GM21515 (cell line): ENCODE results near the gene JMJD8.

Experiments used
- ATAC-seq: cut with Tn5 transposase; IDR thresholded peaks from one replicate; pipeline ENCODE4 v1.9.1; 2021; ENCODE audit not compliant: unreplicated experiment

The JMJD8 gene, protein sequence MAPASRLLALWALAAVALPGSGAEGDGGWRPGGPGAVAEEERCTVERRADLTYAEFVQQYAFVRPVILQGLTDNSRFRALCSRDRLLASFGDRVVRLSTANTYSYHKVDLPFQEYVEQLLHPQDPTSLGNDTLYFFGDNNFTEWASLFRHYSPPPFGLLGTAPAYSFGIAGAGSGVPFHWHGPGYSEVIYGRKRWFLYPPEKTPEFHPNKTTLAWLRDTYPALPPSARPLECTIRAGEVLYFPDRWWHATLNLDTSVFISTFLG

DNA sequence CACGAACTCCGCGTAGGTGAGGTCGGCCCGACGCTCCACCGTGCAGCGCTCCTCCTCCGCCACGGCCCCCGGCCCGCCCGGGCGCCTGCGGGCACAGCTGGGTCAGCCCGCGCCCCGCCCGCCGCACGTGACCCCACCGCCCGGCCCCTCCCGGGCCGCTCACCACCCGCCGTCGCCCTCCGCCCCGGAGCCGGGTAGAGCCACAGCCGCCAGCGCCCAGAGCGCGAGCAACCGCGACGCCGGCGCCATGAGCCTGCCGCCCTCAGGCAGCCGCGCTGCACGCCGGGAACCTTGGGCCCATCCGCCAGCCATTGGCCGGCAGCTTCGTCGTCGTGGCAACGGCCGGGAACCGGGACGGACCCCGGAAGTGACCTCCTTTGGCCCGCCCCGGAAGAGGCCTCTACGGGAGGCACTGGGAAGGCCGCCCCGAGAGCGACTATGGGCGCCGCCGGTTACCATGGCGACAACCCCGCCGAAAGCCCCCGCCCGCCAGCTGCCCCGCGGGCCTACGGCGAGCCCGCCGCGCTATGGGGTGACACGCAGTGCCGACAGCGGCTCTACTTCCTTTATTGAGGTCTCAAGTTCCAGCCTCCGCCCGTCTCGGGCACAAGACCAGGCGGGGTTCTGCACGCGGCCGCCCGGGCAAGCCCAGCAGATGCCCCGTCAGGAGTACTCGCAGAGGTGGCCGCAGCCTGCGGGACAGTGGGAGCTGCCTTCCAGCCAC is at the start of gene JMJD8:
JMJD8 (minus strand) TSS at position 264 of the 724 bp plus-strand sequence; CDS start at position 249, 15 bp downstream.
- ATAC-seq, result peak; percentile 46

DNA sequence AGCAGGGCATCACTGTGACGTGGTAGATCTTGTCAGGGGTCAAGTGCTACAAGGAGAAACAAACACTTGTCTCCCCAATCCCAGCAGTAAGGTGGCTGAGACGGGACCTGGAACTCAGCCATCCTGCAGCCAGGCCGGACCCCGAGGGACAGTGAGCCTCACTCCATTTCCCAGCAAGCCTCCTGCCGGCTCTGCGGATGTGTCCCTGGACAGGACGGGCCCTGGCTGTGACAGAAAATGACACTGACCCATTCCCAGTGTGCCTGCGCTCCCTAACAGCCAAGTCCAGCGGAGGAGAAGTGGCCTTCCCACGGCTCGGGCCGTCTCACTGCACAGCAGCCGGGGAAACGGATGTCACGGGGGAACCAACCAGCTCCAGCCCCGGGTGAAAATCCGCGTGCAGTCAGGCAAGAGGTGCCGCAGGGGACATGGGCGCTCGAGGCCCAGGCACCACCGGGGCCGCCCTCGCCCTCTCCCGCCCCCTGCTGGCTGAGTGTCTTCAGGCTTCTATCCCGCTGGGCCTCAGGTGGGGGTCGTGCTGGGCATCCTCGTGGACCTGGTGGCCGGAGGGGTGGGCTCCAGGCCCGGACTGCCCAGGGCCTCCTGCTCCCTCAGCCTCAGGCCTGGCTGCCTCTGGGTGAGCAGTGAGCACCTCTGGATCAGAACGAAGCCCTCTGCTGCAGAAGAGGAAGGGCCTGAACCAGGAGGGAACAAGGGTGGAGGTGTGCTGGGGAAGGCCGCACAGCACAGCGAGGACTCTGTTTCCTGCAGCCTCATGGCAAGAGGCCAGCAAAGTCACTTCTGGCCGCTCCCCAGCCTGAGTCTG is 49.5 kb upstream of the JMJD8 start:
- no peak for ATAC-seq

DNA sequence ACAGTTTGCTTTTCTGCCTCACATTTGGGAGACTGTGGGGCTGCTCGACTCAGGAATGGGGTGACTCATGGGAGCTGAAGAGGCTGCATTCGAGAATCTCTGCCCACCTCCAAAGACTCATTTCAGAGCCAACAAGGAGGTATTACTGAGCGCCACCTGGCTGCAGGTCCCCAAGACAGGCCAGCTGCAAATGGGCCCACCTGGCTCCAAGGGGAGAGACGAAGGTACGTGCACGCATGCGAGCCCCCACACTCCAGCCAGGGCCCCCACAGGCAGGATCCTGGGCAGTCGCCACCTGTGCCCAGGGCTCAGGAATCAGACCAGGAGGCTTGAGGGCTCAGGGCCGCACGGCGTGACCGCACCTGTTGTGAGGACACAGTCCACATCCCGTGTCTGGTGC is 48.8 kb upstream of the JMJD8 start:
- ATAC-seq, result no peak

DNA sequence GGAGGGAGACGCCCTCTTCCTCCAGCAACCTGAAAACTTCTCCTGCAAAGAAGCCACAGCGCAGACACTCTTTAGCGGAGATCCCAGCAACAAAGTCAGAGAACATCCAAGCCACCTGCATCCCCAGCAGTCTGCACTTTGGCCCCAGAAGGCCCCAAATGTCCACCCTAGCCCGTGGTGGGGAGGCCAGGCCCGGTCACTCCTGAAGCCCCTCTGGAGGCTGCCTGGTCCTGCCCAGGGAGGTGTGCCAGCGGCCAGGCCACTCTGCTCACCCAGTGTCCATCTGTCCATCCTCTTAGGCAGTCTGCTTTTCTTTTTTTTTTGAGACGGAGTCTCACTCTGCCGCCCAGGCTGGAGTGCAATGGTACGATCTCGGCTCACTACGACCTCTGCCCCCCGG is 48.2 kb upstream of the JMJD8 start:
- ATAC-seq, result no peak

DNA sequence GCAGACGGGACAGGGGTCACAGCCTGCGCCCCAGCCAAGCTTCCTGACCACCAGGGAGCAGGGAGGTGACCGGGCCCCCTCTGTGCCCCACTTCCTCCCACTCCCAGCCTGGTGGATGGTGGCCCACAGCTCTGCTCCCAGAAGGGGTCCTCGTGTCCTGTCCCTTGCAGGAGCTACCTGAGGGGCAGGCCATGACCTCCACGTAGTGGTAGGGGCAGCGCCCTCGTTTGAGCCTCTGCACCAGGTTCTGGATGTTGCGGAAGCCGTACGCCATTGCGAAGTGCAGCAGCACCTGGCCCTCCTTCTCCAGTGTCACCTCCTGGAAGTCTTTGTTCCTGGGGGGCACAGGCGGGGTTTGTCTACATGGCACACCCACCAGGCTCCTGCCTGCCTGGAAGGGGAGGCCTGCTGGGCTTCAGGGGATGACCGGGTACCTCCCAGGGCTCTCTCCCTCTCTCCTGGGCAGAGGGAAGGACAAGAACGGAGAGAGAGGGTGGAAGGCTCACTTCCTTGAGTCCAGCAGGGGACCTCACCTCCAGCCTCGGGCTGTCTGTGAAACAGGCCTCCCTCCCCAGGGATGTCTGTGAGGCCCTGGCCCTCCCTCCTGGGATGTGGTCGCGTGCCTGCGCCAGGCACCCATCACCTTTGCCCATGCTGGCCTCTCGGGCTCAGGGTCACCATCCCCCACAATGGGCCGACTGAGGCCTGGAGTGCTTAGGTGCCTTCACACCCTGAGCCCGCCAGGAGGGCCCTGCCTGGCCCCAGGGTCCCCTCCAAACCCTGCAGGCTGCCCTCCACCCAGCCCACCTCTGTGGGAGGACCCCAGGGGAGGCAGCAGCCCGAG is 46.8 kb upstream of the JMJD8 start:
- ATAC-seq, result no peak

DNA sequence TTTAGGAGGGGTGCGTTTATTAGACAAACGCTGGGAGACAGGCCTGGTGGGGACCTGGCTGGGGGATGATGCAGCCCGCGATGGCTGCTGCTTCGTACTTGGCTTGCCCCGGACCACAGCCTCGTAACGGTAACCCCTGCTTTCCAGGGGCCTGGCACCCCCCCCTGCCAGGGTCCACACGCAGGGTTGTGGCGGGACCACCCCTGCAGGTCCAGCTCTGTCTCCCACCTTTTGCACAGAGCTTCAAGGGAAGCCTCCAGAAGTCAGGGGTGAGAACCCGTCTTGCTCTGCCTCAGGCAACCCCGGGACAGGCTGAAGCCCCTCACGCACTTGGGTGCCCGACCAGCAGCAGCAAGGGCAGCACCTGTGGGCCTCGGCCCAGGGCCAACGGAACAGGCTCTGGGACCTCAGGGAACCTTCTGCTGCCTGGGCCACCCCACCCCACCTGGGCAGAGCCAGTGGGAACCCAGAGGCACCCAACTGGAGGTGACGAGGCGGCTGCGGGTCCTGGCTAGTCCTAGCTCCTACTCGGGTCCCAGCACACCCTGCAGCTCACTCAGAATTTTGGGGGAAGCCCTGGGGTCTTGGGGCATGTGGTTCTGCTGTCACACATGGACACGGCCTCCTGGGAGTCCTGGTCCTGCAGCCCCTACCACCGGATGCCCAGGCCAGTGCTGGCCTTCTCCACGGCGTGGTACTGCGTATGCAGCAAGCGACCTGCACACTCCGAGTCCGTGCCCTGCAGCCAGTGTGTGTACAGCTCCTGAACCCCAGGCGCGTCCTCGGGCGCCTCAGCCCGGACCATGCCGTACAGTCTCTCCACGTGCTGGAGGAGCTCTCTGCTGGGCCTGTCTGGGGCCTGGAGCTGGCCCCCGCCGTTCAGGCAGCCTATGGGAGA is 45.9 kb upstream of the JMJD8 start:
- no peak for ATAC-seq

DNA sequence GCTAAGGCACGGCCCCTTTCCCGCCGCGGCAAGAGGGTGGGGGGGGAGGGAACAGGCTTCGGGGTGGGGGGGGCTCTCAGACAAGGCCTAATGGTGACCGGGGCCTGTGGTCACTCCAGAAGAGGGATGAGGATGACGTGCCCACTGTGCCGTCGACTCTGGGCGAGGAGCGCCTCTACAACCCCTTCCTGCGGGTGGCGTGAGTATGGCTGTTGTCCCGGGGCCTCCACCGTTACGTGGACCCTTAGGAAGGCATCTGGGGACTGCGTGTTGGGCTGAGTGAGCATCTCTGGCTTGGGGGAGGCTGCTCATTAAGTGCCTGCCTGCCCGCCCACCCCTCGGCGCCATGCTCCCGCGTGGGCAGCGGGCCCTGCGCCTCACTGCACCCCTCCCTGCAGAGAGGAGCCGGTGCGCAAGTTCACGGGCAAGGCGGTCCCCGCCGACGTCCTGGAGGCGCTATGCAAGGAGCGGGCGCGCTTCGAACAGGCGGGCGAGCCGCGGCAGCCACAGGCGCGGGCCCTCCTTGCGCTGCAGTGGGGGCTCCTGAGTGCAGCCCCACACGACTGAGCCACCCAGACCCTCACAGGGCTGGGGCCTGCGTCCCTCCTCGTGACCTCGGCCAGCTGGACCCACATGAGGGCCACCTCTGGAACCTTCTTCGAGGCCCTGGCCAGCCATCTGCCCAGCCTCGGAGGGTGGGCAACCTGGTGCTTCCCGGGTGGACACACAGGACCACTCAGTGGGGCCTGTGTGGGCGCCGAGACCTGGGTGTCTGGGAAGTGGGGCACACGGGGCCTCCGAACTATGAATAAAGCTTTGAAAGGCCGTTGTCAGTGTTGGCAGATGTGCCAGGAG is 45.0 kb upstream of the JMJD8 start:
- no peak for ATAC-seq

DNA sequence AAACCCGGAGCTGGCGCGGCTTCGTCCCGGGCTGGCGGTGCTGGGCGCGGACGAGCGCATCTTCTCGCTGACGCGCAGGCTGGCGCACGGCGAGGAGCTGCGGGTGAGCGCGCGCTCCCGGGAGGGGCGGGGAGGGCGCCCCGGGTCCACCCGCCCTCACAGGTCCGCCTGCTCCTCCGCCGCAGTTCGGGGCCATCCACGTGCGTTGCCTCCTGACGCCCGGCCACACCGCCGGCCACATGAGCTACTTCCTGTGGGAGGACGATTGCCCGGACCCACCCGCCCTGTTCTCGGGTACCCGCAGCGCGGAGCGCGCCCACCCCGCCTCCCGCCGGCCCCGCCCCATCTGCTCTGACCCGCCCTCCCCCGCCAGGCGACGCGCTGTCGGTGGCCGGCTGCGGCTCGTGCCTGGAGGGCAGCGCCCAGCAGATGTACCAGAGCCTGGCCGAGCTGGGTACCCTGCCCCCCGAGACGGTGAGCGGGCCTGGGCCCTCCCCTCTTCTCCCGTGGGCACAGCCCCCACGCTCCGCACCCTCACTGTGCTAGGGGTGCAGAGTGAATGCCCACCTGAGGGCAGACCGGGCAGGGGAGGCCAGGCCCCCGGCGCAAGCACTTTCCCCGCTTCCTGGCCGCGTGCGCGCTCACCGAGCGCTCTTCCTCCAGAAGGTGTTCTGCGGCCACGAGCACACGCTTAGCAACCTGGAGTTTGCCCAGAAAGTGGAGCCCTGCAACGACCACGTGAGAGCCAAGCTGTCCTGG is 44.2 kb upstream of the JMJD8 start:
- no peak for ATAC-seq

DNA sequence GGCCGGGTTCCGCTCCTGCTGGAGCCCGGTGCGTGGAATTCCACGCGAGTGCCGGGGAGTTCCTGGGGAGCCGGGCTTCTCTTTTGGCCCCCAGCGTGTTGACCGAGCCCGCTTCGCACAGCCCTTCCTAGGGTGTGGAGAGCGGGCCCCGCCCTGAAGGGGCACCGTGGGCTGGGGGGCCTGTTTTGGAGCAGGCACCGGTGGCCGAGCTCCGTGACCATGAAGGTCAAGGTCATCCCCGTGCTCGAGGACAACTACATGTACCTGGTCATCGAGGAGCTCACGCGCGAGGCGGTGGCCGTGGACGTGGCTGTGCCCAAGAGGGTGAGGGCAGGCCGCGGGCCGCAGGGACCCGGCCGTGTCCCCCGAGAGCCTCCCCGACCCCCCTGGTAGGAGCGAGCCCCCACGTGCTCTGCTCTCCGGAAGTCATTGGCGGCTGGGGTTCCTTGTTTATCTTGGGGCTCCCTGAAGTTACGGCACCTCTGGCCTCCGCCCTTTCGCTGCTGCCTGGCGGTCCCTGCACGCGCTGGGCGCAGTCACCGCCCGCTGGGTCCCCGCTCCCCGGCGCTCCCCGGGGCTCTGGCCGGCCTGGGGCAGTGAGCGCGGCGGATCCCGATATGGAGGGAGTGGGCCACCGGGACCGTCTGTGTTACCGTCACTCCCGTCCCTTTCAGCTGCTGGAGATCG is 43.3 kb upstream of the JMJD8 start:
- ATAC-seq, result no peak

DNA sequence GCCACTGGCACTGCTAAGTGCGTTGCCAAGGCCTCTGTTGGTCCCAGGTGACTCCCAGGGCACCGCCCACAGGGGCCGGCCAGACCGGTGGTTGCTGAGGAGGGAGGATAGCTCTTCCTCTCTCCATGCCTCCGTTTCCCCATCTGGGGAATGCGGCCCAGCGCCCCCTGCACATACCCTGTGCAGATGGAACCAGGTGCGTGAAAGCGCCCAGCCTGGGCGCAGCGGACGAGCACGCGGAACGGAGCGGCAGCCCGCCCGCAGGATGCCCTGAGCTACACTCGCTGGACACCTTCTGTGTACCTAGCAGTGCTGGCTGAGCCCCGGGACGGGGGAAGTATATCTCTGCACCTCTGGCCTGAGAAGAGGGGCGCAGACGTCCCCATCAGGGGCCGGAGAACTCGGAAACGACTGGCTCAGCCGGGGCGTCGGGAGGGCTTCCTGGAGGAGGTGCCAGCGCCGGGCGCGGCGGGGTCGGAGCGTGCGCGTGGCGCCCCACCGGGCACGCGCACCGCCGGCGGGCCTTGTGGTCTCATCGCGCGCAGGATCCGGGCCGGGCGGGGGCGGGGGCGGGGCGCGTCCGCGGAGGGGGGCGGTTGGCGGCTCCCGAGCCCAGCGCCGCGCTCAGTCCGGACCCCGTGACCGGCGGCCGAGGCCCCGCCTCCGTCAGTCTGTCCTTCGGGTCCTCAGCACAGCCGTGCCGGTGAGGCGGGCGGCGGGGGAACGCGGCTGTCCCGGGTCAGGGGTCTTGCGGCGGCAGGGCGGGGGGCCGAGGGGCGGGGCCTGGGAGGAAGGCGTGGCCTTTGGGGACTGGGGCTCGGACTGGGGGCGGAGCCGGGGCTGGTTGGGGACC is 42.5 kb upstream of the JMJD8 start, which contains the start of the genes CCDC78 and HAGHL:
CCDC78 (minus strand) TSS at position 6 of the 853 bp plus-strand sequence. CDS start 76 bp downstream, outside the sequence.
HAGHL (plus strand) TSS at position 669 of the 853 bp plus-strand sequence. CDS start 404 bp downstream, outside the sequence.
- ATAC-seq, result no peak

DNA sequence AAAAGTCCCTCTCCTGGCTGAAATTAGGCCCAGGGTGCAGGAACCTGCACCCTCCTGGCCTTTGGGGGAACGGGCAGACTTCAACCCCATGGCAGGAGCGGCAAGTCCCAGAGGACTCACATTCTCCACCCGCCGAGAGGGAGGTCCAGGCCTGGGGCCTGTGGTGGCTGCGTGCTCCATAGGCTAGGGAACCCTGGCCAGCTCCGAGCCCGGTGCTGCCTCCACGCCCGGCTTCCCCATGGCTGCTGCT is 42.0 kb upstream of the JMJD8 start:
- ATAC-seq, result no peak

DNA sequence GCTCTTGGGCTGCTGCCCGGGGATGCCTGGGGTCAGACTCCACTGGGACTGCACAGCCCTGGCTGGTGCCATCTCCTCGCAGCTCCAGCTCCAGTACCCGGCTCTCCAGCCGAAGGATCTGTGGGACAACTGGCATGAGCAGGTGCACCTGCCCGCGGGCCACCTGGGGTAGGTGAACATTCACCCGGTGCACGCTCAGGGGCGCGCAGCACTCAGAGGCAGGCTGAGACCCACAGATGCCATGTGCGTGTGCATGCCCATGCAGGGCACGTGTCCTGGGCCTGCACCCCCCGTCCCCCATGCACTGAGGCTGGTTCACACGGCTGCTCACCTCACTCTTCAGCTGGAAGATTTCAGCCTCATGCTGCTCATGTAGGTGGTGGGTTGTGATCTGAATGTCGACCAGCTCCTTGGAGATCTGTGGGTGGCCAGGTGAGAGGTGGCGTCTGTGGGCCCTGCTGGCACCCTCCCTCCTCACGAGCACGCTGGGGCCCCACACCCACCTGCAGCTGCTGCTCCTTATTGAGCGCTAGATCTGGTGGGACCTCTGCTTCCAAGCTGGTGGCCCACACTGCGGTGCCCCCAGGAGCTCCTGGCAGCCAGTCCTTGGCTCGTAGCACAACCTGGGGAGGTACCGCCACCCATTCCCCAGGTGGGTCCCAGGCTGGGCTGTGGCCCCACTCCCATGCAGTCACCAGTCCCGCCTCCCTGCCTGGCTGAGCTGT is 41.5 kb upstream of the JMJD8 start:
- no peak for ATAC-seq

DNA sequence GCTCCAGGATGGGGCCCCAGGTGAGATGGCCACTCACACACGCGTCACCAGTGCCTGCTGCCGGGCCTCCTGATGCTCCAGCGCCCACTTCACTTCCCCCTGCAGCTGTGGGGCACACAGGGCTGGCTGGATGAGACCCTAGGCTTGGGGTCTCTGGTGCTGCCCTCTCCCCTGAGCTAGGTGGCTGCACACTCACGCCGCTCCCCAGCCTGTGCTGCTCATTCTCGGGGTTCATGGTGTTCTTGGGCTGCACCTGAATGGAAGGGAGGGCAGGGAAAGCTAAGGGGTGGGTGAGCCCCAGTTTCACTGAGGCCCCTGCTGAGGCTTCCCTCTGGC is 40.9 kb upstream of the JMJD8 start:
- no peak for ATAC-seq

DNA sequence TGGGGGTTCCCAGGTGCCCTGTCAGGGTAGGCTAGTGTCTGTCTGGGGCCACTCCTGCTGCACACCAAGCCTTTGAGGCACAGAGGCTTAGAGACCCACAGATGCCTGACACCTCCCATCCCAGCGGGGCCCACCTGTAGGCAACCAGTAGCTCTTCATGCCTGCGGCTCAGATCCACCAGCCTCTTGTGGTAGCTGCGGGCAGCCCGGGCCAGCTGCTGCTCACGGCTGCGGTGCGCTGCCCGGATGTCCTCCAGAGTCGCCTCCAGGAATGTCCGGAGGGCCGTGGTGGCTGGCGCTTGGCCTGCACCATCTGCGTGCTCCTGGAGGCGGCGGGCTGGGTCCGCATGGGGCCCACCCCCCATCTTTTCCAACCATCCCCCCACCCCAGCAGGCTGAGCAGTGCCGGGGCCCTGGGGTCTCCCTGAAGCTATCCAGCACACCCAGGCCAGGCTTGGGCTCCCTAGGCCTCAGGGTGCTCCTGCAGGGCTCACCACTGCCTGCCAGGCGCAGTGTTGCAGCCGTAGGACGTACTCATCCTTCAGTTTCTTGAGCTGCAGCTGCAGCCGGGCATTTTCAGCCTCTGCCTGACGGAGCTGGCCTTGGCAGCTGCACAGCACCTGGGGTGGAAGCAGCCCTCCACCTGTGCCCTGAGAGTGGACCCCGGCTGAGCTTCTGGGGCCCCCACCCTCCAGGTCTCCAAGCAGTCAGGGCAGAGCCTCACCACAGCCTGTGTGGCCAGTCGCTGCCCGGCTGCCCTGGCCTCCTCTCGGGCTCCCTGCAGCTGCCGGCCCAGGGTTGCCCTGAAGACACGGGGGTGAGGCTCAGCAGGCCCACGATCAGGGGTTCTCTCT is 40.3 kb upstream of the JMJD8 start:
- no peak for ATAC-seq

DNA sequence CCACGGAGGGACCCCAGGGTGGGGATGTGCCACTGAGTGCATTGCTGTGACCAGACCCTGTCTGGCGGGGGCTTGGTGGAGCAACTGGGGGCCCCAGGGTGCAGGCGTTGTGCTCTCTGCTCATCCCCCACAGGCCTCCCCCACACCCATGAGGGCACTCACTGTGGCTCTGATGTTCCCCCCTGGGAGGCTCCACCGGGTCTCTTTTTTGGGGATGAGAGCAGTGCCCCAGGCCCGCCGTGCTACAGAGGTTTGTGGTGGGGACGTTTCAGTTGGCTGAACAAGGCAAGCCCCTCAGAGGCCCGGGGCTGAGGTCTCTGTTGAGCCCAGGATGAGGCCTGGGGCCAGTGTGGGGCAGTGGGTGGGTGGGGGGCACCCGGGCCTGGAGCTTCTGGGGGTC is 39.6 kb upstream of the JMJD8 start:
- ATAC-seq, result no peak
